IMR-90 (cell line): ENCODE measurements around the gene DSTYK. TPM values are rescaled to one million over a fixed set of nuclear protein-coding genes. Genes with fewer than 3 reads are reported as not detected.

ENCODE experiments used
- ATAC-seq: fragments of 200-7000 bp; cut with Tn5 transposase; 2 replicates; pipeline ENCODE4 v1.9.1; 2020; ENCODE audit warnings: low read depth, mild to moderate bottlenecking, moderate library complexity
- BruUV-seq: library from RNA; stranded (reverse); fragments of 400-500 nt; replicated peaks from 2 replicates; lab custom pipeline; 2021; lab: Mats Ljungman, UMichigan
- CTCF ChIA-PET: fragments of 300-600 bp; formaldehyde crosslinking; extraction: SDS; loops from one replicate; lab custom pipeline; 2021; ENCODE audit warnings: antibody characterized with exemption; lab: Yijun Ruan, JAX
- POLR2A ChIA-PET: fragments of 300-600 bp; sonication (Branson Sonifier 250); formaldehyde crosslinking; loops from one replicate; lab custom pipeline; 2022; ENCODE audit warnings: antibody characterized with exemption; ENCODE audit not compliant: unreplicated experiment; lab: Charles Lee
- DNase-seq: peaks from one replicate; pipeline ENCODE4 v3.0.0; 2013
- H2AFZ ChIP-seq: replicated peaks from 2 replicates; pipeline ENCODE3; 2013; ENCODE audit warnings: low read length, mild to moderate bottlenecking; ENCODE audit not compliant: poor library complexity
- H2AK5ac ChIP-seq: 2 replicates; pipeline ENCODE4 v1.6.1; 2013; ENCODE audit warnings: low read depth, low read length, inconsistent platforms
- H2AK9ac ChIP-seq: replicated peaks from 2 replicates; pipeline ENCODE3; 2013; ENCODE audit warnings: mild to moderate bottlenecking, low read depth, low read length, moderate library complexity; ENCODE audit not compliant: poor library complexity
- H2BK120ac ChIP-seq: 2 replicates; pipeline ENCODE4 v1.6.1; 2013; ENCODE audit warnings: low read depth, low read length, inconsistent platforms
- H2BK15ac ChIP-seq: 3 replicates; pipeline ENCODE4 v1.6.1; 2013; ENCODE audit warnings: low read depth, low read length, inconsistent platforms
- H2BK20ac ChIP-seq: 2 replicates; pipeline ENCODE4 v1.6.1; 2013; ENCODE audit warnings: low read depth, mild to moderate bottlenecking, inconsistent platforms, low read length, moderate library complexity
- H2BK5ac ChIP-seq: 2 replicates; pipeline ENCODE4 v1.6.1; 2013; ENCODE audit warnings: mild to moderate bottlenecking, low read depth, low read length, inconsistent platforms; ENCODE audit not compliant: poor library complexity, severe bottlenecking
- H3K14ac ChIP-seq: replicated peaks from 2 replicates; pipeline ENCODE4 v1.6.1; 2013; ENCODE audit warnings: low read depth, low read length, inconsistent platforms
- H3K18ac ChIP-seq: 2 replicates; pipeline ENCODE4 v1.6.1; 2013; ENCODE audit warnings: low read depth, low read length, control low read depth
- H3K23ac ChIP-seq: 2 replicates; pipeline ENCODE4 v1.6.1; 2013; ENCODE audit warnings: low read depth, low read length, inconsistent platforms
- H3K27ac ChIP-seq: 2 replicates; pipeline ENCODE4 v1.5.1; 2013; ENCODE audit warnings: mild to moderate bottlenecking, control low read depth, low read length; ENCODE audit not compliant: insufficient read depth
- H3K27me3 ChIP-seq: 2 replicates; pipeline ENCODE4 v1.6.1; 2013; ENCODE audit warnings: low read length; ENCODE audit not compliant: control insufficient read depth, insufficient read depth
- H3K36me3 ChIP-seq: 2 replicates; pipeline ENCODE4 v1.6.1; 2013; ENCODE audit warnings: low read length, mixed read lengths; ENCODE audit not compliant: control insufficient read depth, insufficient read depth
- H3K4ac ChIP-seq: 2 replicates; pipeline ENCODE4 v1.6.1; 2013; ENCODE audit warnings: low read depth, low read length, inconsistent platforms
- H3K4me1 ChIP-seq: 2 replicates; pipeline ENCODE4 v1.6.1; 2013; ENCODE audit warnings: low read length, mixed read lengths; ENCODE audit not compliant: control insufficient read depth, insufficient read depth
- H3K4me2 ChIP-seq: 2 replicates; pipeline ENCODE4 v1.6.1; 2013; ENCODE audit warnings: low read depth, mild to moderate bottlenecking, control low read depth, low read length, moderate library complexity
- H3K4me3 ChIP-seq: 2 replicates; pipeline ENCODE4 v1.5.1; 2013; ENCODE audit warnings: low read depth, mild to moderate bottlenecking, control low read depth, low read length, moderate library complexity; ENCODE audit not compliant: insufficient read depth
- H3K56ac ChIP-seq: 2 replicates; pipeline ENCODE4 v1.6.1; 2013; ENCODE audit warnings: low read length, inconsistent platforms; ENCODE audit not compliant: insufficient read depth; ENCODE audit errors: extremely low read depth
- H3K79me1 ChIP-seq, 2 experiments: 2 replicates each; pipeline ENCODE4 v1.6.1; 2013; ENCODE audit warnings: low read length in 2 of 2, inconsistent platforms in 1 of 2, low read depth in 1 of 2
- H3K9ac ChIP-seq: 2 replicates; pipeline ENCODE4 v1.6.1; 2013; ENCODE audit warnings: low read depth, low read length, control low read depth
- H3K9me1 ChIP-seq: 2 replicates; pipeline ENCODE4 v1.6.1; 2013; ENCODE audit warnings: low read length, inconsistent platforms; ENCODE audit not compliant: insufficient read depth
- H3K9me3 ChIP-seq: 2 replicates; pipeline ENCODE4 v1.6.1; 2013; ENCODE audit warnings: low read length; ENCODE audit not compliant: control insufficient read depth, insufficient read depth
- H4K20me1 ChIP-seq: 2 replicates; pipeline ENCODE4 v1.6.1; 2013; ENCODE audit warnings: low read length, inconsistent platforms; ENCODE audit not compliant: insufficient read depth
- H4K5ac ChIP-seq: 2 replicates; pipeline ENCODE4 v1.6.1; 2013; ENCODE audit warnings: mild to moderate bottlenecking, low read depth, low read length, control low read depth
- H4K8ac ChIP-seq, 2 experiments: 2 replicates each; pipeline ENCODE4 v1.6.1; 2013; ENCODE audit warnings: low read depth in 2 of 2, low read length in 2 of 2, control low read depth in 1 of 2, inconsistent platforms in 1 of 2
- H4K91ac ChIP-seq: 2 replicates; pipeline ENCODE4 v1.6.1; 2013; ENCODE audit warnings: low read depth, low read length, inconsistent platforms; ENCODE audit not compliant: insufficient read depth
- BHLHE40 ChIP-seq: fragments of 150-350 bp; IDR thresholded peaks from 2 replicates; pipeline ENCODE4 v1.6.1; 2016; ENCODE audit warnings: mild to moderate bottlenecking, low read depth, low read length
- CHD1 ChIP-seq: IDR thresholded peaks from 2 replicates; pipeline ENCODE4 v1.6.1; 2012; ENCODE audit warnings: low read depth, low read length, improper control_type of control experiment
- FOS ChIP-seq: fragments of 150-350 bp; IDR thresholded peaks from 2 replicates; pipeline ENCODE4 v1.6.1; 2016; ENCODE audit warnings: low read depth, low read length
- MAZ ChIP-seq: IDR thresholded peaks from 2 replicates; pipeline ENCODE4 v1.6.1; 2012; ENCODE audit warnings: low read depth, mild to moderate bottlenecking, low read length, improper control_type of control experiment, moderate library complexity, borderline replicate concordance
- MXI1 ChIP-seq: IDR thresholded peaks from 2 replicates; pipeline ENCODE4 v1.6.1; 2012; ENCODE audit warnings: low read depth, mild to moderate bottlenecking, low read length, moderate library complexity, borderline replicate concordance
- POLR2A ChIP-seq: IDR thresholded peaks from 2 replicates; pipeline ENCODE4 v1.6.1; 2012; ENCODE audit warnings: mild to moderate bottlenecking, low read depth, low read length
- RAD21 ChIP-seq: IDR thresholded peaks from 2 replicates; pipeline ENCODE4 v1.6.1; 2012; ENCODE audit warnings: low read length, improper control_type of control experiment
- RCOR1 ChIP-seq: IDR thresholded peaks from 2 replicates; pipeline ENCODE4 v1.6.1; 2012; ENCODE audit warnings: mild to moderate bottlenecking, low read length, improper control_type of control experiment; ENCODE audit not compliant: insufficient replicate concordance
- SMC3 ChIP-seq: fragments of 150-350 bp; IDR thresholded peaks from 2 replicates; pipeline ENCODE4 v1.6.1; 2016; ENCODE audit warnings: low read depth, mild to moderate bottlenecking, antibody characterized with exemption, low read length, moderate library complexity
- dilution Hi-C: fragments of 300-500 bp; cut with HindIII; formaldehyde crosslinking; loops from one replicate; pipeline ENCODE4 v1.14.3; 2018; ENCODE audit warnings: low sequenced_read_pairs; ENCODE audit not compliant: unreplicated experiment
- in situ Hi-C: fragments of 300-500 bp; cut with MboI; formaldehyde crosslinking; loops from 3 replicates; pipeline ENCODE4 v1.14.3; 2019; ENCODE audit warnings: low sequenced_read_pairs, inconsistent platforms, mixed read lengths
- intact Hi-C: fragments of 100-400 bp; cut with micrococcal nuclease; formaldehyde crosslinking; loops from 2 replicates; pipeline ENCODE4 v1.10.0; 2022
- polyA plus RNA-seq, 3 experiments: library from polyadenylated mRNA; depleted of rRNA; stranded (reverse); fragments of >200 nt; gene quantifications; 2 replicates each; pipeline ENCODE4 v1.2.3, GENCODE V29; 2012; ENCODE audit warnings: low replicate concordance in 1 of 3
- total RNA-seq: library from RNA; depleted of rRNA; stranded (reverse); fragments of >200 nt; gene quantifications from 2 replicates; pipeline ENCODE4 v1.2.3, GENCODE V29; 2012
- TF ChIP-seq, protein P1 (sequence below): fragments of 150-350 bp; IDR thresholded peaks from 2 replicates; pipeline ENCODE4 v1.6.1; 2017; ENCODE audit warnings: mild to moderate bottlenecking, antibody characterized with exemption, low read length, low read depth
- TF ChIP-seq, protein P2 (sequence below): conservative IDR thresholded peaks from 2 replicates; pipeline ENCODE4 v1.5.1; 2012; ENCODE audit warnings: mild to moderate bottlenecking, low read depth, low read length, improper control_type of control experiment
- TF ChIP-seq, protein P3 (sequence below): fragments of 150-350 bp; IDR thresholded peaks from 2 replicates; pipeline ENCODE4 v1.6.1; 2016; ENCODE audit warnings: low read depth, mild to moderate bottlenecking, low read length, moderate library complexity, borderline replicate concordance

Gene DSTYK
- total and polyA plus RNA-seq, 2 of the 4 experiments (the other 2 are of a cell fraction), result 8.0 to 18.3 TPM

DNA sequence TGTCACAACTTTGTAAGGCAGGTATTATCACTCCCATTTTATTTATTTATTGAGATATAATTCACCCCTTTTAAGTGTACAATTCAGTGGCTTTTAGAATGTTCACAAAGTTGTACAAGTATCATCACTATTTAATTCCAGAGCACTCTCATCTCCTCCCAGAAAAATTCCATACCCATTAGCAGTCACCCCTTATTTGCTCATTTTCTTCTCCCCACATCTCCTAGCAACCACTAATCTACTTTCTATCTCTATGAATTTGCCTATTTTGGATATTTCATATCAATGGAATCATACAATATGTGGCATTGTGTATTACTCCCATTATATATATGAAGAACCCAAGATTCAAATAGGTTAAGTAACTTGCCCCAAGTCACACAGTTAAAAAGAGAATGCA lies 7.0 kb downstream of the DSTYK start:
- no peak overlapping the region for H3K56ac ChIP-seq
- ATAC-seq (peak; percentile 85), DNase-seq (peak; percentile 54)
- H3K79me1 ChIP-seq, result peaks cover 22 to 60% of the 10 kb centered on the region in 2 experiments
- intact Hi-C loops, result no loop called here
- H3K27me3 ChIP-seq, result no peaks in the 10 kb centered on the region
- no peaks in the 10 kb centered on the region for H3K9me3 ChIP-seq
- H3K14ac ChIP-seq, result no peak overlapping the region
- peaks cover 7% of the 10 kb centered on the region for H3K4me1 ChIP-seq
- H3K27ac ChIP-seq, result no peak overlapping the region
- H3K4ac ChIP-seq, result no peak overlapping the region
- H4K5ac ChIP-seq, result no peak overlapping the region
- no peak overlapping the region for H3K4me2 ChIP-seq
- no peak overlapping the region for H4K8ac ChIP-seq
- no peak overlapping the region for H2BK15ac ChIP-seq
- ChIA-PET POLR2A (no interaction called here), CTCF (no interaction called here)
- peaks cover 8% of the 10 kb centered on the region; the same call in 1 of the 2 replicates for H4K20me1 ChIP-seq
- H4K91ac ChIP-seq, result no peak overlapping the region
- dilution Hi-C loops, result no loop called here
- H2BK5ac ChIP-seq, result peak overlapping the region; percentile 48
- H2AFZ ChIP-seq, result no peak overlapping the region
- H3K9ac ChIP-seq, result no peak overlapping the region
- no peak overlapping the region for H2BK20ac ChIP-seq
- in situ Hi-C loops, result no loop called here
- H2BK120ac ChIP-seq, result no peak overlapping the region
- peaks cover 10% of the 10 kb centered on the region; the same call in 1 of the 2 replicates for H3K9me1 ChIP-seq
- H2AK5ac ChIP-seq, result no peak overlapping the region
- H3K23ac ChIP-seq, result no peak overlapping the region
- H3K36me3 ChIP-seq, result no peaks in the 10 kb centered on the region
- no peak overlapping the region for H2AK9ac ChIP-seq
- BruUV-seq, result no TSS peak
- TF ChIP-seq MXI1 (no peak), POLR2A (no peak), SMC3 (no peak), MAZ (no peak), RCOR1 (no peak), RAD21 (no peak), FOS (no peak), BHLHE40 (no peak), CHD1 (no peak)
- TF ChIP-seq, protein P1, sequence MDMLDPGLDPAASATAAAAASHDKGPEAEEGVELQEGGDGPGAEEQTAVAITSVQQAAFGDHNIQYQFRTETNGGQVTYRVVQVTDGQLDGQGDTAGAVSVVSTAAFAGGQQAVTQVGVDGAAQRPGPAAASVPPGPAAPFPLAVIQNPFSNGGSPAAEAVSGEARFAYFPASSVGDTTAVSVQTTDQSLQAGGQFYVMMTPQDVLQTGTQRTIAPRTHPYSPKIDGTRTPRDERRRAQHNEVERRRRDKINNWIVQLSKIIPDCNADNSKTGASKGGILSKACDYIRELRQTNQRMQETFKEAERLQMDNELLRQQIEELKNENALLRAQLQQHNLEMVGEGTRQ, result no peak
- TF ChIP-seq, protein P2, sequence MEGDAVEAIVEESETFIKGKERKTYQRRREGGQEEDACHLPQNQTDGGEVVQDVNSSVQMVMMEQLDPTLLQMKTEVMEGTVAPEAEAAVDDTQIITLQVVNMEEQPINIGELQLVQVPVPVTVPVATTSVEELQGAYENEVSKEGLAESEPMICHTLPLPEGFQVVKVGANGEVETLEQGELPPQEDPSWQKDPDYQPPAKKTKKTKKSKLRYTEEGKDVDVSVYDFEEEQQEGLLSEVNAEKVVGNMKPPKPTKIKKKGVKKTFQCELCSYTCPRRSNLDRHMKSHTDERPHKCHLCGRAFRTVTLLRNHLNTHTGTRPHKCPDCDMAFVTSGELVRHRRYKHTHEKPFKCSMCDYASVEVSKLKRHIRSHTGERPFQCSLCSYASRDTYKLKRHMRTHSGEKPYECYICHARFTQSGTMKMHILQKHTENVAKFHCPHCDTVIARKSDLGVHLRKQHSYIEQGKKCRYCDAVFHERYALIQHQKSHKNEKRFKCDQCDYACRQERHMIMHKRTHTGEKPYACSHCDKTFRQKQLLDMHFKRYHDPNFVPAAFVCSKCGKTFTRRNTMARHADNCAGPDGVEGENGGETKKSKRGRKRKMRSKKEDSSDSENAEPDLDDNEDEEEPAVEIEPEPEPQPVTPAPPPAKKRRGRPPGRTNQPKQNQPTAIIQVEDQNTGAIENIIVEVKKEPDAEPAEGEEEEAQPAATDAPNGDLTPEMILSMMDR, result no peak
- TF ChIP-seq, protein P3, sequence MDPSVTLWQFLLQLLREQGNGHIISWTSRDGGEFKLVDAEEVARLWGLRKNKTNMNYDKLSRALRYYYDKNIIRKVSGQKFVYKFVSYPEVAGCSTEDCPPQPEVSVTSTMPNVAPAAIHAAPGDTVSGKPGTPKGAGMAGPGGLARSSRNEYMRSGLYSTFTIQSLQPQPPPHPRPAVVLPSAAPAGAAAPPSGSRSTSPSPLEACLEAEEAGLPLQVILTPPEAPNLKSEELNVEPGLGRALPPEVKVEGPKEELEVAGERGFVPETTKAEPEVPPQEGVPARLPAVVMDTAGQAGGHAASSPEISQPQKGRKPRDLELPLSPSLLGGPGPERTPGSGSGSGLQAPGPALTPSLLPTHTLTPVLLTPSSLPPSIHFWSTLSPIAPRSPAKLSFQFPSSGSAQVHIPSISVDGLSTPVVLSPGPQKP, result no peak
- H3K4me3 ChIP-seq, result no peak overlapping the region
- no peak overlapping the region for H3K18ac ChIP-seq
